DMS114 treated with DMSO at 0.1 percent for 48 hours (cell line): ENCODE measurements around the gene CCDC85A.

Experiments
- DNase-seq: peaks from one replicate; lab custom pipeline; 2025; ENCODE audit not compliant: unreplicated experiment; lab: John Stamatoyannopoulos, UW

Gene CCDC85A

DNA sequence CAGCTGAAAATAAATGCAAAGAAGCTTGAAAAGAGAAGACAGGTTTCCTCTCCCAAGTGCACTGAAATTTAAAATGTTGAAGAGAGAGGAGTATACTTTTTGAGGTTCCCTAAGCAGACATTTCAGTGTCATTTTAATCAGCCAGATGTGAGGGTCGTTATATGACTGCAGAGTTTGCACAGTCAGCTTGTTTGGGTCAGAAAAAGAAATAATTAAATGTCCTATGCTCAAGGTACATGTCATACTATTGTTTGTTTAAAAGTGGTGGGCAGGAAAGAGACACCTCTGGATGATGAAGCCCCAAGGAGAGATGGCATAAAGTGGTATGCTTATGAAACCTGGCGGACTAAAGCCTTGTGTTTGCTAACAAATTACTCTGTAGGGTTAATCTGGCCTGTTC is 55.2 kb downstream of the CCDC85A start:
- no peak for DNase-seq

DNA sequence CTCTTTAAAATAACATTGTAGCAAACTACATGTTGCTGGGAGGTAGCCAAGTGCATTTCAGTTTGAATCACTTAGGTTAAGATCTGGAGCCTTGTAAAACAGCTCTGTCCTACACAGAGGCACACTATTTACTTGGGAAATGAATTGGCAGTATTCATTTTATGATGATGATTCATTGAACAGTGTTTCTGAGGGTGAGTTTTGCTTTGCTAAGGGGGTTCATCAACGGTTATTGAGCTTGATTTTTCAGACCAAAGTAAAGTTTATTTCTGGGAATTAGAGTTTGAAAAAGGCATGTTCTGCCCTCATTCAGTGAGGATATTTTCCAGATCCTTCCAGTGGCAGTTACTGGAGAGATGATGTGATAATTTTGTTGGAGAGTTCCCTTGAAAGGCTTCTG is 55.6 kb downstream of the CCDC85A start:
- no peak for DNase-seq

DNA sequence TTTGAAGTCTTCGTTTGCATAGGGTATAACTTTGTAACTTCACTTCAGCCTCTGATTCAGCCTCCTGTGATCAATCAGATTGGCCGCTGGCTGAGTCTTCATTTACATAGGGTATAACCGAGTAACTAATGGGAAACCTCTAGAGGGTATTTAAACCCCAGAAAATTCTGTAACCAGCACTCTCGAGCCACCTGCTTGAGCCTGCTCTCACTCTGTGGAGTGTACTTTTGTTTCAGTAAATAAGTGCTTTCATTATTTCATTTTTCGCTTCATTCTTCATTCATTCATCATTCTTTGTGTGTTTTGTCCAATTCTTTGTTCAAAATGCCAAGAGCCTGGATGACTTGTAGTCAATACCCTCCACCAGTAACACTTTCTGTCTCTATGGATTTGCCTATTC is 56.4 kb downstream of the CCDC85A start:
- DNase-seq: no peak

DNA sequence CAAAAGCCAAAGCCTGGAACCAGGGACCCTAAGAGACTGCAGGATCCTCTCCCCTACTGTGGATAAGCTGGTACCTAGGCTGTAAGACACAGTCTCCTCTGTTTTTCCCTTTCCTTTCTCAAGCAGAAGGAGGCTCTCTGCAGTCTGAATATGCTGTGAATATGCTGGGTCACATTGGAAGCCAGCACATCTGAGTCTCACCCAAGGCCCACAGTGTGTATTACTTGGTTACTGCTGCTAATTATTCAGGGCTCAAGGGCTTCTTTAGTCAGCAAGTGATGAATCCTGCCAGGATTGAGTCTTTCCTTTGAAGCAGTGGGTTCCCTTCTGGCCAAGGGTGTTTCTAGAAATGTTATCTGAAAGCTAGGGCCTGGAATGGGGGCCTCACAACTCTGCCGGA is 60.7 kb downstream of the CCDC85A start:
- DNase-seq: no peak

DNA sequence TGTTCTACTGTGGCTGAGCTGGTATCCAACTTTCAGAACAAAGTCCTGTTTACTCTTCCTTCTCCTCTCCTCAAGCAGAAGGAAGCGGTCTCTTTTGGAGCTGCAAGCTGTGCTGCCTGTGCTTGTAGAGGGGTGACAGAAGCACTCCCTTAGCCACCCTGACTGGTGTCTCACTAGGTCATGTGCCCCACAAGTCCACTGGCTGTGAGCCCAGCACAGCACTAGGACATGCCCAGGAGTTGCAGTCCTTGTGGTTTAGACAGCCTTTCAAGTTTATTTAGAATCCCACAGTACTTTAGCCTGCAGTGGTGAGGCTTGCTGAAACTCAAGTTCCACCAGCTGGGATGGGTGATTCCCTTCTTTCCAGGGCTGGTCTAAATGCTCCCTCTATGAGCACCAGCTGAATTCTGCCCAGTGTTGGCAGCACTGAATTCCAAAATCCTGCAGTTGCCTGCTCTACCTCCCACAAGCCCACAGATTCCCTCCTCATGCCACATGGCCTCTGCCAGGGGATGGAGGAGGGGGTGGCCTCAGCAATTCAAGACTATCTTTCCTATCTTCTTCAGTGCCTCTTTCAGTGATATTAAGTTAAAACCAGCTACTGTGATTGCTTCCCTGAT is 61.2 kb downstream of the CCDC85A start:
- no peak for DNase-seq

DNA sequence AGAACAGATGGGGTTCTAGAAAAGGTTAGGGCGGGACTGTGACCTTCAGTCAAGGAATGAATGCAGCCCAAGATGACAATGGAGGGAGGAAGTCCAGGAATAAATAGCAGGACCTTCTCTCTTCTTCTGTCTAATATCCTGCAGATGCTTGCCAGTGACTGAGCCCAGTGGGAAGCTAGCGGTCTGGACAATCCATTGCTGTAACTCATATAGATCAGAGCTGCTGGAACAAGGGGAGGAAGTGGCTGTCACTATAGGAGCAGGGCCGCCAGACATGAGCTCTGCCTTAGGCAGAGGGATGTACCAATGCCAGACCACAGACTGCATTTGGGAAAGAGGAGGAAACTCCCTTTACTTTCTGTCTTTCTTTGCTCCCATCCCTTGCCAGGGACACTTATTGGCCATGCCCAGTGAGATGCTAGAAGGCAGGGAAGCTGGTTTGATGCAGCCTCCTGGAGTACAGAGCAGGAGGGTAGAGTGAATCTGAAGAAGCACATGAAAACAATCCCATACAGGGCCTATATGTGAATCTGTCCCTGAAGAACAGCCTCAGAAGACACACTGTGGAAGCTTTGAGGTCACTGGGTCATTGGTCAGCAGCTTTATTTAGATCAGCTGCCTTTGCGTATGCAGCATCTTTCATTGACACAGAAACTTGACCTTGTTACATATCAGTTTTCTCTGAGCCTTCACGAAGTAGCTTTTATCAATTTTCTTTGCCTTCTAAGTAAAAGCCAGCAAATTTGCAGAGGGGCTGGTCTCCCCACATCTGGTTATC is 65.4 kb downstream of the CCDC85A start:
- DNase-seq: no peak

DNA sequence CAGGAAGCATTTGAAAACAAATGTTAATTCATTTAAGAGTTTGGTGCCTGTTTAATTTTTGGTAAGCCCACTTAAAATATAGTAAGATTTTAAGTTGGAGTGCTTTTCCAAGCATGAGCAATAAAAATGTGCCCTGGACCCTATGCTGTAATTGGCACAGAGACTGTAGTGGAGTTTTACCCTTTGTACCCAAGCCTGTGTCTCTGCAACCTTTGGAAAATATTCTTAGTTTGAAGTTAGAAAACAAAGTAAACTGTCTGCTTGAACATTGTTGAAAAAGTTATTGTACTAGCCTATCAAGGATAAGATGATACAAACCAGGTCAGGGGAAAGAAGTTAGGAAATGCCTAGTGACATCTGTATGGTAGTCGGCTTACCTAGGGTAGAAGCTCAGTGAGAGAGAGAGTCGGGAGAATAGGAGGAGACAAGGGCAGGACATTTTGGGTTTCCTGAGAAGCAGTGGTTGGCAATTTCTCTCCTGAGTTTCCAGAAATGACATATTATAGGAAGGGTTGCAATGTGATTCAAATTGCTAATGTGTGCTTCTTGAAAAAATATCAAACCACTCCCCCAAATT is 66.5 kb downstream of the CCDC85A start:
- no peak for DNase-seq

DNA sequence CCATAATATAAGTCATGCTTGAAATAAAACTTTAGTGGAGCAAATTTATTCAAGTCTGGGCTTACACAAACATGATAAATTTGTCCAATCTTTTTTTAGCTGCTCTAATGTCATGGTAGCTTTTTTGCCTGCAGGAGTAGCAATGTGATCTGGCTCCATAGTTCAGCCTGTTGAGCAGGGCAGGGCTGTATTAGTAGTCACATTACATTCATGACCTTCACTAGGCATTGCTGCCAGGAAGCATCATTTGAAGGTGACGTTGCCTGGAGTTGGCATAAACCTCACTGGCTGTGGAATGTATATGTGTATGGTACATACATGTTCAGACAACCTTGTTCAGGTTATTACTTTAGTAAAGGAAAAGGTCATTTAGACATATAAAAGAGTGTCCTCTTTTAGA is 76.6 kb downstream of the CCDC85A start:
- DNase-seq: no peak

DNA sequence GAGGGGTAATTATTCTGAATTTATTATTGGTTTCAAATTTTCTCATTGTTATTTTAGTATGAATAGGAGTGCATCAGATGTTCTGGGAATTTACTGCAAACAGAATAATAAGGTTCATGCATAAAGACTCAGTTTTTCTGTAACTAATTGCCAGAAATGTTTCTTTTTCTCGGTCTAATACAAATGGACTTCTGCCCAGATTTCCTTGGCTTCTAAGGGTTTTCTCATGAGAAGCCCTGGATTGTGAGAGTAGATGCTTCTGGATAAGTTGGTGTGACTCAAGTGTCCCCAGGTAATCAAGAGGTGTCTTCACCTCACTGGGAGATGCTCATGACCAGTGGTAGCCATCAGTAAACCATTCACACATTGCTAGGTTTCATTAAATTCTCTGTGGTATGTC is 78.5 kb downstream of the CCDC85A start:
- DNase-seq: no peak

DNA sequence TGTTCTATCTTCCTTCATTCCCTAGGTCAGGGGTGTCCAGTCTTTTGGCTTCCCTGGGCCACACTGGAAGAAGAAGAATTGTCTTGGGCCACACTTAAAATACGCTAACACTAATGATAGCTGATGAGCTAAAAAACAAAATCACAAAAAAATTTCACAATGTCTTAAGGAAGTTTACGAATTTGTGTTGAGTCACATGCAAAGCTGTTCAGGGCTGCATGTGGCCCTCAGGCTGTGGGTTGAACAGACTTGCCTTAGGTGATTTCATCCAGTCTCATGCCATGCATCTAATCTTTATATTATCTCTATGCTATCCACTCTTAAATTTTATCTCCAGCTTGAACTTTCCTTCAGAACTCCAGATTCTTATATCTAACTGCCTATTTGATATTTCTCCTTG is 80.1 kb downstream of the CCDC85A start:
- DNase-seq: no peak

DNA sequence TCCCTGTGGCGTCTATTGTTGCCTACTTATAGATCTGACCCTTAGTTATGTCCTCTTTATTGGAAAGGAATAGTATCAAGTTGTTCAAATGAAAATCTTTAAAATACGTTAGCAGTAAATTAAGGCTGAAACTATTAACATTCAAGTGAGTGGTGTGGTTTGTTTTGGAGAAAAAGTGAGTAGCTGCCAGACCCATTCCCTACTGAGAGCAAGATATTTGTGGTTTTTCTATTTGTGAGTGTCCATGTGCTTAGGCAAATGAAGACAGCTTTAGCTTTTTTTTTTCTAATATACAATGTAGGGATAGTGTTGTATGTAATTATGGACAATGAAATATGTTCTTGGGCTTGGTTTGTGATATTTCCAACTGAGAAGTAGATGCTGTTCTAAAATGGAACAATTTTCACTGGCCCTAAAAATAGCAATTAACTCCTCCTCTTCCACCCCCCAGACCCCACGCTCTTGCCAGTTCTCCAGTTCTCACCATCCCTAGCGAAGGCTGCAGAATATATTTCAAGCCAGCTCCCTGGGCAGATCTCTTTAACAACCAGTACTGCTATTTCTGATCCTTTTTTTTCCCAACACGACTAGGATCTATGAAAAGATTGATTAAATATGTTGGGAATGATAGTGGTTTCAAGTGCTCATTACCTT is 83.1 kb downstream of the CCDC85A start:
- no peak for DNase-seq

DNA sequence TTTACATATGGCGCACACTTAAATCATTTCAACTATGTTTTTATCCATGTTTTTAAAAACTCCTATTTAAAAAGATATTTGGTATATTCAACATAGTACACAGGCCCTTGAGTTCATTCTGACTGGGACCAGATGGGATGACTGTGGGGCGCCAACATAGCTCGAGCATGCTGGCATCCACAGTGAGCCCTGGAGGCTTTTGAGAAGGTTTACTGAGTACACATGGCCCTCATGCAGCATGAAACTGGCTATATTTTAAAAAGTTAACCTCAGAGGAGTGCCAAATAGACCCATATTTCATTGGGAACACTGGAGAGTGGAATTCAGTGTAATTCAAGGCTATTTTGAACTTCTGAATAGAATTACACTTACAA is 83.6 kb downstream of the CCDC85A start:
- DNase-seq: no peak

DNA sequence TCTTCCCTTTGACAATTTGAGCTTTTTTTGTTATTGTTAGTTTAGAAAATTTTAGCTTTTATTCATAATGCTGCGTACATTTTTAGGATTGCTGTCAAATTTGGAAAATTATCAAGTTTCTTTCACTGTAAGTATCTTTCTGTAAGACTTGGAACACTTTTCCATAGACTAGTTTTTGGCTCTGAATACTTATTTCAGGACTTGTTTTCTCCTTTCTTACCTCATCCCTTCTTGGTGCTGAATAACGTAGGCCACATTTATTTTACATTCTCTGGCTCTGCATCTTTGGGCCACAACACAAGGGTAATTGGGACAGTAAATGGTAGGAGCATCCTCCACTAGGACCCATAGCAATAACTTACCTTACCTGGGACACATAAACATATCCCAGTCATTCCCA is 85.1 kb downstream of the CCDC85A start:
- no peak for DNase-seq

DNA sequence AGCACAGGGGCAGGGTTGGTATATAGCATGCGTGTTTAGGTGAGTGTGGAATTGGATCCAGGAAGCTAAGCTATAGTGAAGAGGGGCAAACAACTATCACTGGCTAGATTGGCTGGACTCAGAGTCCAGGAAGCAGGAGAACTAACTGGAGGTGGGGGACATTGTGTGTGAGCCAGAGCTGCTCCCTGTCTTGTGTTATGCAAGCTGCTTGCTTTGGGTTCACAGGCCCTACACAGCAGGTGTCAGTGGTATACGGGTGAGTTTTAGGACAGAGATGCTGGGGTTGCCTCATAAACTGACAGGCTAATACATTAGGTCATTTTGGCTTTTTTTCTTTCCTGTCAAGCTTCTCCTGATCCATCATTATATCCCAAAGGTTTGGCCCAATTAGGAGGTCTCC is 87.5 kb downstream of the CCDC85A start:
- DNase-seq: no peak

DNA sequence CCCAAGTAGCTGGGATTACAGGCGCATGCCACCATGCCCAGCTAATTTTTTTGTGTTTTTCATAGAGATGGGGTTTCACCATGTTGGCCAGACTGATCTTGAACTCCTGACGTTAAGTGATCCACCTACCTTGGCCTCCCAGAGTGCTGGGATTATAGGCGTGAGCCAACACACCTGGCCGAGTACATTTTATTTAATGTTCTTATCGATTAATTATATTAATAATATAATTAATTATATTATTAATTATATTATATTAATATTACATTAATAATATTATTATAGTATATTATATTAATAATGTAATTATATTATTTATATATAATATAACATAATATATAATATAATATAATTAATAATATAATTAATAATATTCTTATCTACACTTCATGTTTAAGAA is 101.4 kb downstream of the CCDC85A start:
- no peak for DNase-seq

DNA sequence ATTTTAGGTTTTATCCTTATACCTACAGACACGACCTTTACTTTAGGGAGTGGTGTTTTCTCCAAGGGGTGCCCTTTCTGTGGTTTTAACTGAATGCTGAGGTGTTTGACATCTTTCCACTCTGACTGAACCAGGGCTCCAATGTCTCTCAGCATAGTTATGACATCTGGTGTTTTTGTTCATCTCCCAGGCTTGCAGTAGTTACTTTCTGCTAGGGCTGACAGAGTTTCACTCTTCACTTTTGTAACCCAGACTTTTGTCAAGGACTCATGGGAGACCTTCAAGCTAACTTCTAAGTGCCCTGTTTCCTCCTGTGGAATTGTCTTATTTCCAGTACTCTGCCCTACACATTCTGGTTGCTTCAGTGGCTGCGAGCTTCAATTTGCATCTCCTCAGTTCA is 103.1 kb downstream of the CCDC85A start:
- no peak for DNase-seq

DNA sequence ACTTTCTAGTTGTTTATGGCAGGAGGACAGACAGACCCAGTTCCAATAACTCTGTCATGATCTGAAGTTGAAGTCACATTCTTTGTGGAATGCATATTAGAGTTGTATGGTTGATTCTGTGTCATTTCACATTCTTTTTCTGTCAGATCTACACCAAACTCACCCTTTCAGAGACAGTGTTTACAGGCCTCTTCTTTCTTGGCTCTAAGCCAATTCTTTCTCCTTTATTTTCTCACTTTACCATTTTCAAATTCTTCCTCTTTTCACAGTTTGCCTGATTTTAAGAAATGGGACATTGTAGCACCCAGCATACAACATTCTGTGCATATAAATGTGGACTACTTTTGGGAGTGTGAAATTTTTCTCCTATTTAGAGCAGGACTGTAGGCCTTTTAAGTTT is 103.7 kb downstream of the CCDC85A start:
- no peak for DNase-seq

DNA sequence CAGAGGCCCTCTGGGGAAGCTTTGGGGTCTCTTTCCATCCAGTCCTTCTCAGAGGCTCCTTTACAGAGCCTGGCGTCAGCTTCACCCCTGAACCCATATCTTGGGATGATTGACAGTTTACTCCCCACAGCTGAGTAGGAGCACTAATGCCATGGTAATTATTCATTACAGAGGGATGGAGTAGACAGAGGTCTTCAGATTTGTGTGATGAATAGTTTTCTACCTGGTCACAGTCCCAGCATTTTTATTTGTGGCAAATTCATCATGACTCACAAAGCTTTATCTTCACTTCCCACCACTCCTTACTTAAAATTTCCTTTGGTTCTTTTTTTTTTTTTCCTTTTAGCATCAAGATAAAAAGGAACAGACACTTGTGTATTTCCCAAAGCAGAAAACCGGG is 104.2 kb downstream of the CCDC85A start:
- DNase-seq: no peak

DNA sequence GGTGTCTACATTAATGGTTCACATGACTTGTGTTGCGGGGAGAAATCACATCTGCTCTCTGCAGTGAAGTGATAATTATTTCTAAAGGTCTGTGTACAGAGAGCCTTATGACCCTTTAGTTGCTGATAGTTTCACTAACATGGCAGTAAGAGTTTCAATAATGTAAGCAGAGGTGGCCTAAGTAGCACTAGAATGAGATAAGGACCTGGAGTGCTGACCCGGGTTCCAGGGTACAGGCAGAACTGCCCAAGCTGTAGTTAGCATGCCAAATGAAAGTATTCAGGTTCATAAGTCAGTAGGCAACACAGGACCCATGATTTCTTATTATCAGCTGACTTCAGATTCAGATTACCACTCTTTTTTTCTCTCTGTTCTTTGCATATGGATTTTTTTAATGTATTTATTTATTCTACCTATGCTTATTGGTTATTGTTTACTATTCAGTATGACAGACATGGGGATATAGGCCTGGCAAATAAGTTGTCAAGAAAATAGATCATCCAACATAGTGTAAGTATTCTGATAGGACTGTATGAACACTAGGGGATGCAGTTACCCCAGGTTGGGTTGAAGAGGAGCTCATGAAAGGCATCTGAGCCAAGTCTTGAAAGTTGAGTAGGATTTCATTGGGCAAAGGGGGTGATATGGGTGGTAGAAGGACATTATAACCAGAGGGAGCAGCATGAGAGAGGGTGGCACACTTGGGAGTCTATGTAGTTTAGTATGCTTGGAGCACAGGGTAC is 105.2 kb downstream of the CCDC85A start:
- DNase-seq: no peak

DNA sequence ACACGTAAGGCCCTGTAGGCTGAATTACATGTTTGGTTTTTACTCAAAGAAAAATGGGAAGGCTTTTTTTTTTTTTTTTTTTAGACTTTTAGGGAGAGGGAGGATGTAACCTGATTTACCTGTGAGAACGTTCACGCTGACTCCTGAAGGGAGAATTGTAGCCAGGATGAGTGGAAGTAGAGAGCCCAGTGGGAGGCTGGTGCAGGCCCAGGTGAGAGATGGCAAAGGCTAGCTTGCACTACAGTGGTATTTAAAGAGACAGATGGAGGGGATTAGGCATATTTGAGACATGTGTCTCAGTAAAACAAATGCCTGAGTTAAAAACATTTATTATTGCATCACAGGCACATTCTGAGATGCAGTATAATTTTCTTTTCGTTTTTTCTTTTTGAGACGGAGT is 107.9 kb downstream of the CCDC85A start:
- DNase-seq: no peak

DNA sequence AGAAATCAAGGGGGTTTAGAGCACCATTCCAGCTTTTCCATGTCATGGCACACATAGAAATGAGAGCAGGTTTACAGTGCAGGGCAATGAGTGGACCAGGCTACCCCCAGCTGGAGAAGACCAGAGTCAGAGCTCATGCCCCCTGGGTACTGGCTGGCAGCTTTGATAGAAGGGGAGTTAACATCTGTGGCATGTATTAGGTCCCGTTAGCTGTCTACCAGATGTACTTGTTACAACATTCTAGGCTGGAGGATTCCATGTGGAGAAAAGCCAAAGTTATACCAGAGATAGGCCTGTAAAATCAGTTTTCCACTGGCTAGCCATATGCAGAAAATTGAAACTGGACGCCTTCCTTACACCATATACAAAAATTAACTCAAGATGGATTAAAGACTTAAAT is 109.2 kb downstream of the CCDC85A start:
- no peak for DNase-seq

DNA sequence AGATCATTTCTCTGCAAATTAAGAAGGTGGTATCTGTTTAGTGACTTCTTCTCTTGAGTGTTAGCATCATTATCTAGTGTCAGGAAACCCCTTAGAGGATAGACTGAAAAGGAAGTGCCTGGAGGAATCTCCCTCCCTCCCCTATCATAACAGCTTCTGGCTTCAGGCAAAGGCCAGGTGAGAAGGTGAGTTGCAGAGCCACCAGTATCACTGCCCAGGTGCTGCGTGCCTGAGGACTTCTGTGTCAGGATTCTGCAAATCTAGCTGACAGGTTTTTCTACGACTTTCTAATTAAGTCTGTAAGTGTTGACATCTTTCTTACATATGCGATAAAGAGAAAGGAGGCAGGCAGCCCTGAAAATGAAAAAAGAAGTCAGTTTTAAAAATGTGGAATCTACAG is 111.9 kb downstream of the CCDC85A start:
- DNase-seq: no peak
